ENCODE results near the gene NXF2B.
"Not testable (repeated sequence)": the region's sequence is repeated elsewhere in the genome, so short reads cannot be mapped to it uniquely, and the experiment has no call there.

The NXF2B gene, protein sequence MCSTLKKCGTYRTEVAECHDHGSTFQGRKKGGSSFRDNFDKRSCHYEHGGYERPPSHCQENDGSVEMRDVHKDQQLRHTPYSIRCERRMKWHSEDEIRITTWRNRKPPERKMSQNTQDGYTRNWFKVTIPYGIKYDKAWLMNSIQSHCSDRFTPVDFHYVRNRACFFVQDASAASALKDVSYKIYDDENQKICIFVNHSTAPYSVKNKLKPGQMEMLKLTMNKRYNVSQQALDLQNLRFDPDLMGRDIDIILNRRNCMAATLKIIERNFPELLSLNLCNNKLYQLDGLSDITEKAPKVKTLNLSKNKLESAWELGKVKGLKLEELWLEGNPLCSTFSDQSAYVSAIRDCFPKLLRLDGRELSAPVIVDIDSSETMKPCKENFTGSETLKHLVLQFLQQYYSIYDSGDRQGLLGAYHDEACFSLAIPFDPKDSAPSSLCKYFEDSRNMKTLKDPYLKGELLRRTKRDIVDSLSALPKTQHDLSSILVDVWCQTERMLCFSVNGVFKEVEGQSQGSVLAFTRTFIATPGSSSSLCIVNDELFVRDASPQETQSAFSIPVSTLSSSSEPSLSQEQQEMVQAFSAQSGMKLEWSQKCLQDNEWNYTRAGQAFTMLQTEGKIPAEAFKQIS

DNA sequence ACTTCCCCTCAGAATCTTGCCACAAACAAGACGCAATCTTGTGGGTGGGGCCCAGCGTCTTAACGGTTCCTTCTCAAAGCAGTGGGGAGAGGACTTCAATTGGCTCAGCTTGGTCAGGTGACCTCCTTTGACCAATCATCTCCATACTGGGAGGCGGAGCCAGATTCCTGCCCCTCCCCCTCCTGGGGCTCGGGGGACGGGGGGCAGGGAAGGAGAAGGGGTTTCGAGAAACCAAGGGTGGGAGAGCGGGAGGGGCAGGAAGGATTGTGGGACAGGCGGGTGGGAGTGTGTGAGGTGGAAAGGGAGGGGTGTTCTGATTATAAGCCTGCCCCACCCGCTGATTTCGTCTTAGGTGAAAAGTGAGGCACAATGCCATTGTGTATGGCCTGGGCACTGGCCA, at the start of gene NXF2B:
Gene NXF2B, minus strand, starts transcription at position 101 of the 400 bp plus-strand sequence. CDS start 59,972 bp downstream, outside the sequence.
- DNase-seq: not testable (repeated sequence)

- DNase-seq: not testable (repeated sequence)
Measured at GRCh38 chrX:102478765-102479164, 39.0 kb upstream of the NXF2B start.

- DNase-seq: not testable (repeated sequence)
Measured at GRCh38 chrX:102471762-102472220, 32.0 kb upstream of the NXF2B start, which contains the start of gene TCP11X2. TCP11X2 (minus strand) TSS chrX:102471812.

DNA sequence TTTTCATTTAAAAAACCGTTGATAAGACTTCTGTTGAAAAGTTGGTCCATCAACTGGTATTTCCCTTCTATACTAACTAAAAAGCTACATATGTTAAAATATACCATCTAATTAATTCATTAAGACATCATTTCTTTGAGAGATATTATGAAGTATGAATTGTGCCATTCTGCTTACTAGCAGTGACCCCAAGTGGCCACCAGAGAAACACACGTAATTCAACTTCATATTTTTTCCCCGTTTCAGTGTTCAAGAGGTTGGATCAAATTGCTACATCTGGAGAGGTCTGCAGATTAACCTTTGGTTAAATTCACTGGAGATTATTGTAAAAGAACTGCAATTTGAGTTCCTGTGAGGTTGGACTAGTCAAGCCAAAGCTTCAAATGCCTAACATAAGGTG, 30.4 kb upstream of the NXF2B start:
- not testable (repeated sequence) for DNase-seq

GRCh38 chrX:102458615-102459014, 18.8 kb upstream of the NXF2B start:
- not testable (repeated sequence) for DNase-seq

- DNase-seq: not testable (repeated sequence)
Measured at GRCh38 chrX:102414493-102414892, 25.3 kb downstream of the NXF2B start.

DNA sequence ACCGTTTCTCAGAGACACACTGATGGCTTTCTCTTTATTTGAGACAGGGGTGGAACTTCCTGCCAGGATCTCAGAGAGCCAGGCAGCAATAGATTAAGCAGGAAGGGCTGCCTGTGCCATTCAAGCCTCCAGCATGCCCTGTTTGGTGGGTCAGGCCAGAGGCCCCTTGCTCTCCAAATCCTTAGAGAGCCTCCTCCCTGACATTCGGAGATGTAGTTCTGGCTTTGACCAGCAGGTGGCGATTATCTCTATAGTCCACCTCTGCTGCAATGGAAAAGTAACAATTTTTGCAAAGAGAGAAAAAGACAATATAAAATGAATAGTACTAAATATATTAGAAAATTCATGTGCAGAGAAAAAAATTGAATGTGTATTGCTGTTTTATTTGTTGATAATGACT, 93.9 kb downstream of the NXF2B start:
- DNase-seq: no peak

GRCh38 chrX:102341867-102342266, 97.9 kb downstream of the NXF2B start:
- no peak for DNase-seq

DNA sequence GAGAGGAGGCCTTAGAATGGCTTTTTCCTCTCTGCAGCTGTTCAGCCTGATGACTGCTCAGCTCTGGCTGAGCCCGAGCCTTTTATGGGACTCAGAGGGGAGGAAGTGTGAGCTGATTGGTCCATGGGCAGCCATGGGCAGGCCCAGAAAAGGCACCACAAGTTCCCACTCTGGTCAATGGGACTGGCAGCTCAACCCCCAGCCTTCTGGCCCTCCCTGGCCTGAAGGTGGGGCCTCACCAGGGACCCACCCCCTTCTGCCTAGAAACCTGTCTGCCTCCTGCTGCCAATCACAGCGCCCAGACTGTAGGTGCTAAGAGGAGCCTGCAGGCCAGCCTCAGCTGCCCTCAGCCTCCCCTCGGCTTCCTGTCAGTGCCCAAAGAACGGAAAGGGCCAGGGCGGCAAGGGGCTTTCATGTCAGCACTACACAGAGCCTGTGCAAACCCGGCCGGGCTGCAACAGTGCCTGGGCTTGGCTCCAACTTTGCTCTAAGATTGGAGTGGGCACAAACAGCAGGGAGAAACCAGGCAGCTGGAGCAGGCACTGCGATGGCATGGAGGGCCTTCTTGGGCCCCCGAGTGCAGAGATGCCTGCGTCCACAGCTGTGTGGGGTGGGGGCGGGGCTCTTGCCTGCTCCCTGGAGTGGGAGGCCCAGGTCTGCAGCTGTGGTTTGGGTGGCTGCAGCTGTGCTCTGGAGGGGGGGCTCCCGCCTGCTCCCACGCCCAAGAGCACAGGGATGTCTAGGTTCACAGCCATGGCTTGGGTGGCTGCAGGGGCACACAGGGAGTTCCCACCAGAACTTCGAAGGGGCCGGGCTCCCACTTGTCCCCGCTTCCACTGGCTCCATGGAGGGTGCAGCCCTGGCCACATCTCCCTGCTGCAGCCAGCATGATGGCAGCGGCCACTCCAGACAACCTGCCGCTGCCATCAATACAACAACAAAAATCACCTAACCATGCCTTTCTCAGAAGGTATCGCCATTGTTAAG, 100.2 kb downstream of the NXF2B start:
- no peak for DNase-seq

- no peak for DNase-seq
Measured at GRCh38 chrX:102338162-102338561, 101.6 kb downstream of the NXF2B start.
